ENCODE results near the gene DRD4. TPM values are rescaled to one million over a fixed set of nuclear protein-coding genes. Genes with fewer than 3 reads are reported as not detected.

Gene DRD4
- total RNA-seq, 4 donors from 2014 or later: 0.66 TPM; not detected in 3

GRCh38 chr11:623999-624704 is 12.9 kb upstream of the DRD4 start:
- no peak for TF ChIP-seq CTCF (IDR thresholded peaks at IDR 0.05; ENCODE audit: low read depth)

- TF ChIP-seq CTCF (IDR thresholded peaks at IDR 0.05; ENCODE audit: low read depth): no peak
These were observed 12.1 kb upstream of the DRD4 start, which contains the start of gene CDHR5 for GRCh38 chr11:624705-625635. TSS of gene CDHR5 (minus strand) at chr11:624955. CDS start at chr11:624902, 53 bp downstream.

- no peak for TF ChIP-seq CTCF (IDR thresholded peaks at IDR 0.05; ENCODE audit: low read depth)
These were observed 11.3 kb upstream of the DRD4 start for GRCh38 chr11:625636-626268.

- TF ChIP-seq CTCF (IDR thresholded peaks at IDR 0.05; ENCODE audit: low read depth): no peak
These were observed 10.4 kb upstream of the DRD4 start, which contains the start of gene SCT for GRCh38 chr11:626475-627307. TSS of gene SCT (minus strand) at chr11:627181. CDS start at chr11:627143, 38 bp downstream.

GRCh38 chr11:627308-627576 is 9.8 kb upstream of the DRD4 start:
- TF ChIP-seq CTCF (IDR thresholded peaks at IDR 0.05; ENCODE audit: low read depth): no peak

- TF ChIP-seq CTCF (IDR thresholded peaks at IDR 0.05; ENCODE audit: low read depth): no peak
These were observed 9.0 kb upstream of the DRD4 start for GRCh38 chr11:628056-628455.
